Measurements from ENCODE around the gene HTR6. TPM values are rescaled to one million over a fixed set of nuclear protein-coding genes. Genes with fewer than 3 reads are reported as not detected.

Gene HTR6
- total RNA-seq, 2 donors from 2014 or later: not detected

DNA sequence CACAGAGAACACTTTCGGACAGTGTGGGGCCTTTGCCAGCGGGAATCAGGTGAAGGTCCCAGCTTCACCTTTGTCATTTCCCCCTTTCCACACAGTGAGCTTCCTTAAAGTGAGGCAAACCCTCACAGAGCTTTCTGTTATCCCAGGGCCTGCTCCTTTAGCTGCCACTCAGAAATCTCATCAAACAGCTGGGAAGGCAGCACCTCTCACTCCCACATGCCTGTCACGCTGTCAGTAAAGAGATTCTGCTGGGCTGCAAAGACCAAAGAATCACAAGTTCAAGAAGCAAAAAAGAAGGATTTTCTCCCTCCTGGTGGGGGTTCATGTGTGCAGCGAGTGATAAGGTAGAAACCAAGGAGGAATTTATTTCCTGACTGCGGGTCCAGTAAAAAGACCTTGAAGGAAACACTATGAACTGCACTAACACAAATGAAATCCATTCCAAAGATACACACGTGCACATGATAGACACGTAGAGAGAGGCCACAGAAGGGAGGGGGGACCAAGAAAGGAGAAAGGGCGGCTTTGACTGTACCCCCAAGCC, 44.0 kb downstream of the HTR6 start:
- no peak for DNase-seq (ENCODE audit: low spot score)
- TF ChIP-seq, protein P1, sequence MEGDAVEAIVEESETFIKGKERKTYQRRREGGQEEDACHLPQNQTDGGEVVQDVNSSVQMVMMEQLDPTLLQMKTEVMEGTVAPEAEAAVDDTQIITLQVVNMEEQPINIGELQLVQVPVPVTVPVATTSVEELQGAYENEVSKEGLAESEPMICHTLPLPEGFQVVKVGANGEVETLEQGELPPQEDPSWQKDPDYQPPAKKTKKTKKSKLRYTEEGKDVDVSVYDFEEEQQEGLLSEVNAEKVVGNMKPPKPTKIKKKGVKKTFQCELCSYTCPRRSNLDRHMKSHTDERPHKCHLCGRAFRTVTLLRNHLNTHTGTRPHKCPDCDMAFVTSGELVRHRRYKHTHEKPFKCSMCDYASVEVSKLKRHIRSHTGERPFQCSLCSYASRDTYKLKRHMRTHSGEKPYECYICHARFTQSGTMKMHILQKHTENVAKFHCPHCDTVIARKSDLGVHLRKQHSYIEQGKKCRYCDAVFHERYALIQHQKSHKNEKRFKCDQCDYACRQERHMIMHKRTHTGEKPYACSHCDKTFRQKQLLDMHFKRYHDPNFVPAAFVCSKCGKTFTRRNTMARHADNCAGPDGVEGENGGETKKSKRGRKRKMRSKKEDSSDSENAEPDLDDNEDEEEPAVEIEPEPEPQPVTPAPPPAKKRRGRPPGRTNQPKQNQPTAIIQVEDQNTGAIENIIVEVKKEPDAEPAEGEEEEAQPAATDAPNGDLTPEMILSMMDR (IDR thresholded peaks at IDR 0.05): no peak
- no peaks in the 10 kb centered on the region for H3K9me3 ChIP-seq
- no peaks in the 10 kb centered on the region for H3K36me3 ChIP-seq
- no peak overlapping the region for H3K27ac ChIP-seq
- no peaks in the 10 kb centered on the region for H3K27me3 ChIP-seq
- H3K4me1 ChIP-seq: peaks cover 0 to 7% of the 10 kb centered on the region in 2 donors
- H3K4me3 ChIP-seq: no peak overlapping the region

DNA sequence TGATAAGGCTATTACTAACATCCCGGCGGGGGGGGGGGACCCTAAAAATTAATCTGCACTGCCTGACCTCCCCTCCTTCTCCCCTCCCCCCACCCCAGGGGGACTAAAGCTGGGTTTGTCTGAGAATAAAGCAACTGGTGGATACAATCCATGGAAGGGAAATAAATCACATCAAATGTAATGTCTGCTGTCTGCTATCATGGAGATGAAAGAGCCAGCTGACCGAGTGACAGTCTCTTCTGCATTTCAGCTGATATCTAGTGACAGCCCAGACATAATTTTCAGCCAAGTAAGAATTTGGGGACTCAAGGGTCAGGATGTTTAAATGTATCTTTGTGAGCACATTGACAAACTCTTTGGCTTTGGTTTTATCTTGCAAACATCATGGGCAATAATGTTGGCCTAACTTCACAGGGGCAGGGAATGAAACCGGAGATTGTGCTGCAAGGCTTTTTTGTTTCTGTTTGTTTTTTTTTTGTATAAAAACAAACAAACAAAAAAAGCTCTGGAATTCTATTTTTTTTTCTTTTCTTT, 44.7 kb downstream of the HTR6 start:
- H3K36me3 ChIP-seq: no peaks in the 10 kb centered on the region
- no peak overlapping the region for H3K27ac ChIP-seq
- H3K9me3 ChIP-seq: no peaks in the 10 kb centered on the region
- H3K4me3 ChIP-seq: no peak overlapping the region
- no peaks in the 10 kb centered on the region for H3K27me3 ChIP-seq
- H3K4me1 ChIP-seq: peaks cover 0 to 6% of the 10 kb centered on the region in 2 donors
- no peak for DNase-seq (ENCODE audit: low spot score)
- TF ChIP-seq, protein P1 (IDR thresholded peaks at IDR 0.05): no peak

GRCh38 chr1:19710825-19711611, 46.3 kb downstream of the HTR6 start:
- Histone ChIP-seq H3K4me1 (no peaks in the 10 kb centered on the region), H3K27me3 (no peaks in the 10 kb centered on the region), H3K36me3 (no peaks in the 10 kb centered on the region), H3K4me3 (no peak overlapping the region), H3K27ac (no peak overlapping the region), H3K9me3 (no peaks in the 10 kb centered on the region)
- no peak for DNase-seq (ENCODE audit: low spot score)
- TF ChIP-seq, protein P1 (IDR thresholded peaks at IDR 0.05): no peak

DNA sequence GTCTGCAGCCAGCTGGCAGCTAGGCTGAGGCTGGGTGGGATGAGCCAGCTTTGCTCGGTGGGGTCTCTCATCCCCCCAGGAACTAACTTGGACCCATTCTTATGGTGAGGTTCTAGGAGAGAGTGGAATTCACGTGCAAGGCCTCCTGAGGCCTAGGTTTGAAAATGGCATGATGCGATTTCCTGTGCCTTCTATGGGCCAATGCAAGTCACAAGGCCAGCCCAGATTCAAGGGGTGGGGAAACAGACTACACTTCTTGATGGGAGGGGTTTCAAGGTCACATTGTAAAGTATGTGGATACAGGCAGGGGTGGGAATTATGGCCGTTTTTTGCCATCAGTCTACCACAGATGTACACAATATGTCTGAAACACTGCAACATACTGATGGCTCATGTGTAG, 48.3 kb downstream of the HTR6 start:
- H3K9me3 ChIP-seq: no peaks in the 10 kb centered on the region
- no peaks in the 10 kb centered on the region for H3K27me3 ChIP-seq
- H3K4me3 ChIP-seq: no peak overlapping the region
- H3K27ac ChIP-seq: no peak overlapping the region
- no peak for DNase-seq (ENCODE audit: low spot score)
- no peaks in the 10 kb centered on the region for H3K4me1 ChIP-seq
- no peaks in the 10 kb centered on the region for H3K36me3 ChIP-seq
- TF ChIP-seq, protein P1 (IDR thresholded peaks at IDR 0.05): no peak

DNA sequence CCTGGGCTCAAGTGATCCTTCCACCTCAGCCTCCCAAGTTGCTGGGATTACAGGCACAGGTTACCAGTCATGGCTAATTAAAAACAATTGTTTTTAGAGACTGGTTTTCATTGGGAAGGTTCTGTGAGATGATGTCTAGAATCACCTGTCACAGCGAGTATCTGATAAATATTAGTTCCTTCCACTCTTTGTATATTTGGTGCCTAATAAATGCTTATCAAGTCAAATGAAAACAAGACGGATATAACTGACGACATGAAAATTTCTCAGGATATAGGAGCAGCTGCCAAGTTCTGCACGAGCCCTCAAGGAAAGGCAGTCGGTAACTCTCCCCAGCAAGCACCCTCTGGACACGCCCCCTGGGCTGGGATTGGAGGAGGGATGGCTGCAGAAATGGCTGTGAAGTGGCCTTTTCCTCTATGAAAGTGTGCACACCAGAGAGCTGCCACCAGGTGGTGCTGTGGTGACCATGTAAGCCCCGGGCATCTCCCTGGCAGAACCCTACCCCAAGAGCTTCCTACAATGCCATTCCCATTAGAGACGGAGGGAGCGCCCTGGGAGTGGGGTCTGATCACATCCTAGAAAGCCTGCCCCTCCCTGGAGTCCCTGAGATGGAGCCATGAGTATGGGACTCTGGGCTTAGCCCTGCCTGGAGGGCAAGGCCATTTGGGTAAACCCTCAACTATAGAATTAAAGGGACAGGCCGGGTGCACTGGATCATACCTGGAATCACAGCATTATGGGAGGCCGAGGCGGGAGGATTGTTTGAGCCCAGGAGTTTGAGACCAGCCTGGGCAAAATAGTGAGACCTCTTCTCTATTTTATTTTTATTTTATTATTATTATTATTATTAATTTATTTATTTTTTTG, 50.9 kb downstream of the HTR6 start:
- no peaks in the 10 kb centered on the region for H3K36me3 ChIP-seq
- no peak overlapping the region for H3K27ac ChIP-seq
- peak; percentile 87 for DNase-seq (ENCODE audit: low spot score)
- no peaks in the 10 kb centered on the region for H3K9me3 ChIP-seq
- TF ChIP-seq, protein P1 (IDR thresholded peaks at IDR 0.05): peak; percentile 71 to 81
- no peak overlapping the region for H3K4me3 ChIP-seq
- H3K27me3 ChIP-seq: no peaks in the 10 kb centered on the region
- H3K4me1 ChIP-seq: no peaks in the 10 kb centered on the region

Data from right atrium auricular region (tissue), 2 donors.